IPS DF 19.7 (cell line): Measurements from ENCODE around the gene ADGRV1.

Experiments used
- DNase-seq: peaks from one replicate; pipeline ENCODE4 v3.0.0-alpha.2; 2013; ENCODE audit warnings: low read depth, low spot score

The ADGRV1 gene

DNA sequence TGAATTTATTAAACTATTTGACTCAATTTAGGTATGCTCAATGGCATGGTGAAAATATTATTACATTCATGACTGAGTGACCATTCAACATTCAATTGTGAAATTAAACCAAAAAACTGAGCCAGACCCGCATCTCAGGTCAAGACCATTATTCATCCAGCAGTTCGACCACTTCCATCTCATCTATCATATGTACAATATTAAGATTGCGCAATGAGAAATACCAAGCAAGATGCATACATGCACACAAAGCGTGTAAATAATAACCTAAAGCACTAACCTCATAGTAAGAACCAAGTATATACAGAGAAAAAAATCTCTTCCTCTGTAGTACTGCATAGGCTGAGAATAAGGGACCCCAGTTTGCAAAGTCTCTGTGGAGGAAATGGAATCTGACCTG is 310.2 kb downstream of the ADGRV1 start:
- no peak for DNase-seq

DNA sequence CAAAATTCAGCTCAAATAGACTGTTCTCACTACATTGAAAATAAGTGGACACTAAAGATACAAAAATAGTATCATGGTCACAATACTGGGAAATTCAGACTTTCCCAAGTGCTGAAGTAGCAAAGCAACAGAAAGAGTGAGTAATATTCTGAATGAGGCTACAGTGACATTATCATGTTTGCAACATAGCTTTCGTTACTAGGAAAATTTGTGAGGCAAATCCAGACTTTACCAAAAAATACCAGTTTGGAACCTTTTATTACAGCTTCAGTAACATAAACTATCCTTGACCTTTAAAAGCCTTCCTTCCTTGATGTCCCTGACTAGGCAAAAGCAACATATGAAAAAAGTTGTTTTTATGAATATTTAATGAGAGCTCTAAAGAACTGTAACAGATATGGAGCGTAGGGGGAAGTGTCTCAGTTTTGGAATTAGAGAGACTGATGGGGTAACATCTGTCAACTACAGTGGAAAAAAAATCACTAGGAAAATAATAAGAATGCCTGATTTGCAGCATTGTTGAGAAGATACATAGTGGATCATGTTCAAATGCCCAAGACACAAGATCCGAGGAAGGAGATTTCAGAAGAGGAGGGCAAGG is 312.9 kb downstream of the ADGRV1 start:
- DNase-seq, result no peak

DNA sequence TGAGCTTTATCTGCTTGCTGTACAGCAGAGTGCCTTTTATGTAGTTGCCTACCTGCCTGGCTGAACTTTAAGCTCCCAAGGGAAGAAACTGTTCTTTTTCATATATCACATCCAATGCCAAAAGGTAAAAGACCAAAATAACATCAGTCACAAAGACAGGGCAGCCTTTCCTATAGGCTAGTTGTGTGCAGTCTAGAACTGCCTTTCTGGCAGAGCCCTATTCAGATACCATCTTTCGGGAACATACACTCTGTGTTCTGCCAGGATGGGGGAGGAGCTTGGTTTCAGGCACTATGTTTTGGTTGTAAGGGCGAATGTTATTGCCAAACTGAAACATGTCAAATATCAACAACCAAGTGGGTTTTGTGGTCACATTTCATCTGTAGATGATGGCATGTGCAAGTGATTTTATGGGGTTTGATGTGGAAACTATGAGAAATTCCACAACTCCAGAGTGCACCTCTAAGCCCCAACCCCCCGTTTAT is 314.5 kb downstream of the ADGRV1 start:
- no peak for DNase-seq

DNA sequence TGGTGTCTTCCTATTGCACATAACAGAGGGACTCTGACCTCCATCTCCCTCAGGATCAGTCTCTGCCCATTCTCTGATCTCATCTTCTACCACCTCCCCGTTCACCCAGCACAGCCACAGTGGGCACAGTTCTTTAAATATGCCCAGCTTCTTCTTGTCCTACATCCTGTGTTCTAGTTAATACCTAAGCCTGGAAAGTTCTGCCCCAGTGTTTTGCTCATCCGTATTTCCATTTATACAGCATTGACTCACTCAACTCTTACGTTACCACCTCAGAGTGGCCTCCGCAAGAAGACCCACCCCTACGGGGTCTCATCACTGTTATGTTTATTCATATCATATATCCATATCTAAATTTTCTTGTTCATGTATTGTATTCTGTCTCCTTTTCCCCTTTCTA is 315.5 kb downstream of the ADGRV1 start:
- no peak for DNase-seq

DNA sequence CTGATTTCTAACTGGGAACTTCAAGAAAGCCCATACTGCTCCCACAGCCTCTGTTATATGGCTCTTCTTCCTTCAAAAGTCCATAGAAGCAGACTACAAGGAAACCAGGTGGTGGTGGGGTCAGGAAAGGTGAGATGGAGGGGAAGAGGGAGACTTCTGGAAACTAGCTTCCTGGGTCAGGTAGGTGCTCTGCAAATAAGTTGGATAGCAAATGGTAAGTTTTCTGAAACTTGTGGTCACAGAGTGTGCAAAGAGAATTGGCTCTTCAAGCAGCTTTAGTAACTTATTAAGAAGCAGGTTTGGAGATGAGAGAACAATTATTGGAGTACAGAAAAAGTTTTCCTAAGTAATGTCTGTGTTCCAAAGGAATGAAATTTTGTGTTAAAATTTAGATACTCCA is 316.9 kb downstream of the ADGRV1 start:
- DNase-seq, result no peak

DNA sequence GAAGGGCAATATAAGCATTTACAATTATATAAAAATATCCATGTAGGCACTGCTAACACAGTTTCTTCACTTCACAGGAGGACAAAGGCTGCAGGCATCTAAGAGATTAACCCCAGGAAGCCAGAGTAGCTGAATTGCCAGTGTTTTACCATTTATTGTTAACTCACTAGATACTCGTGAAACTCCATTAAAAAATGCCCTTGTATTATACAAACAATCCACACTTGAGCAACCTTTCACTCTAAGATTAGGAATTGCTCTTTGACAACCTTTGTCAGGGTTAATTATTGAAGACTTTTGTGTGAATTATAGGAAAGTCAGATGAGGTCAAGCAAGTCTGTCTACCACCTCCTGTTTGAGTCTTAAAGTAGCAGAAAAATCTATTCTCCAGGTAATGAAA is 317.8 kb downstream of the ADGRV1 start:
- DNase-seq, result no peak

DNA sequence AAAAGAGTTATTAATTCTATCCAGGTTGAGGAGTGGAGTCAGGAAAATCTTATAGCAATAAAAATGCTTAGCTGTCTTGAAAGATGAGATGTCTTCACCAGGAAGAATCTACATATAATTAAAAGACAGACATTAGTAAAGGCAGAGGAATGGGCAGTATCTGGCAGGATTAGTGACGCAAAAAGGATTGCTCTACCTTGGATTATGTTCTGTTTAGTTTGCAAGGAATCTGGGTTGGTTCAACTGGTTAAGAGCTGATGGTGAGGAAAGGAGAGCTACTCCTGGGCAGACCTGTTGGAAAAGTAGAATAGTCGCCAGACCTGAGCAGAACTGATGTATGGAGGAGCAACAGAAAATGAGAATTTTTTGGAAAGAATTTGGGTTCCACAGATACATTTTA is 318.5 kb downstream of the ADGRV1 start:
- DNase-seq, result no peak

DNA sequence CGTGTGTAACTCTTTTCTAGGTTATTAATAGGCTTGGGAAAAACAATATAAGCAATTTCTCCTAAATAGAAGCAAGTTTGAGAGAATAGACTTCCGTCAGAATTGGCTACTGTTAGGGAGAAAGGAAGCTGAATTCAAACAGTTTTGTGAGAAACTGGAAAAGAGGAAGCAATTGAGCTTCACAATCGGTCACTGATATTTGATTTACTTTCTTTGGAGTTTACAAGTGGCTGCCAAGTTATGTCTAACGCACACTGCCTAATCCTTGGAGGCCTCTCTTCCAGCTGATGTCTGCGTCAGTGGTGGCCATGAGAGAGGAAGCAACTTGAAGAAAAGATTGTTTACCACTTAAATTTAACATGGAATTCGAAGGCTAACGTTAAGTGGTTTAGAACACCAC is 319.5 kb downstream of the ADGRV1 start:
- DNase-seq, result no peak

DNA sequence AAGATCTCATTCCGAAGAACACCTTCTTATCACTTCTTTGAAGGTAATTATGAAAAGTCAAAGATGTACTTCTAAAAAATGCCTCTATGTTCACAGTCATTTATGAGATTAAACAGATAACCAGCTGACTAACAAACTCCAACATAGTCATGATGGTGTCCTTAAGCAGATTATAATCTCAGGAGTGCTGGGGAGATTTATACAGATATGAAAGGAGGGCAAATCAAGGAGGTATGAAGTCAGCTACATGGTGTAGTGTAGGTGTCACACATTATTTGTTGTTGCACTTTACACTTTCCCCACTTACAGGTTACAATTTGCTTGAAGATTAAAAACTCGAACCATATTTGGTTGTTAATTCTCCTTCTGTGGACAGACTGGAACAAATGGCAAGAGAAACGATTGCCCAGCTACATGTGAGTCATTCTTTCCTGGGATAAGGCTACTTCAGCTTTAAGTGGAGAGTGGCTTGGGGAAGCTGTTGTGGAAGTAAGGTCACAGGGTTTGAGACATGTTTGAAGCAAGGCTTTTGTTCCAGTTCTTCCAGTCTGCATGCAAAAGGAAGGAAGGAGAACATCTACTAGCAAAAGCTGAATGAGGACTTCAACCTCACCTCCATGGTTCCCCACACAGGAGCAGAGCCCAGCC is 320.1 kb downstream of the ADGRV1 start:
- DNase-seq, result no peak

DNA sequence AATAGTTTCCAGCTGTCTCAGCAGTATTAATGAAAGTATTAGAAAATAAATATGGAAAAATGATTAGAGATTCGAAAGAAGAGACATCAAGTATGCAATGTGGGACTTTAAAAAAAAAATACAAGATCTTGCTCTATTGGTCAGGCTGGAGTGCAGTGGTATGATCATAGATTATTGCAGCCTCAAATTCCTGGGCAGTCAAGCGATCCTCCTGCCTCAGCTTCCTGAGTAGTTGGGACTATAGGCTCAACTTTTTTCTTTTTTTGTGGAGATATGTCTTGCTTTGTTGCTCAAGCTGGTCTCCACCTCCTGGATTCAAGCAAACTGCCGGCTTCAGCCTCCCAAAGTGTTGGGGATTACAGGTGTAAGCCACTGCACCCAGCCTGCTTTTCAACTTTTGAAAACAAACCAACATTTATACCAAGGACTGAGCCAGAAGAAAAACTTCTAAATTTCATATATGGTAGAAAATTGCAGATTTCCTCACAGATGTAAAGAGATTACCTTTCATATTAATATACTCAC is 323.1 kb downstream of the ADGRV1 start:
- DNase-seq, result no peak

DNA sequence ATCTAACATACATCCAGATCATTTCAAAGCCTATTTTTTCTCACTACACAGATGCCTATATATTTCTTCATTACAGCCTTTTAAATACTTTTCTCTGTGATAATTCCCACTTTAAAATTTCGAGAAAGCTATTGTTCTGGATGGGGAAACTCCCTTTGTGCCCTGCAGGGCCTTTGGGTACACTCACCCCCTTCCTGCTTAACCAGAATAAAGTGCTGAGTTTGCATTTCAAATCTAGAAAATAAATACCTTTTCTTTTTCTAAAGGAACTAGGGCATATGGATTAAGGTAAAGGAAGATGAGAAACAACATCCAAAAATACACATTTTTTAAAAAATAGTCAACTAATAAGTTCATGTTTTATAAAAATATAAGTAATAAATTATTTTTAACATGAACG is 323.9 kb downstream of the ADGRV1 start:
- DNase-seq, result no peak

DNA sequence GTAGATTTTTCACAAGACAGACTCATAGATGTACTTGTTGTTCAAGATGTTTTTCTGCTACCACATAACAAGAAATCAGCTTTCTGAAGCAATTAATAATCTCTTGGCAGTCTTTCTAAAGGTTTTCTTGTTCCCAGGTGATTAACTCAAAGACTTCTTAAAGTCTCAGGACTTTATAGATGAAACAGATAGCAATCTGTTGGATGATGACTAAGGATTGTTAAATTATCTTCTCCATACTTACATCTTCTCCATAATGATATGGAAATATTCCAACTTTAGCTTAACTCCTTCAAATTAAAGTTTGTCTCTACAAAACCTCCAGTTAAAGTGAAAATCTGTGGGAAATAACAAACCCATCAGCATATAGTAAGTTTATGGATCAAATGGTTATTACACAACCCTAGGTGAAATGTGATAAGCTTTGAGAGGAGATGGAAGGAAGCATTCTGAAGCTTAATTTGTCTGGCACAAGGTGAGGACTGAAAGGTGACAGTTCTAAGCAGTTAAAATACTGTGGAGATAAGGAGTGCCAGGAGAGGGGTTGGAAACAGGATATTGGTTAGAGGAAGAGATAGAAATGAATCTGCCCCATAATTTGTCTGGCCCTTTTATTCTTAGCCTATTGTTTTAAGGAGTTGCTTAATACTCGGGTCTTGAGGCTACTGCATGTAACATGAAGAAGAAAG is 326.7 kb downstream of the ADGRV1 start:
- DNase-seq, result no peak

DNA sequence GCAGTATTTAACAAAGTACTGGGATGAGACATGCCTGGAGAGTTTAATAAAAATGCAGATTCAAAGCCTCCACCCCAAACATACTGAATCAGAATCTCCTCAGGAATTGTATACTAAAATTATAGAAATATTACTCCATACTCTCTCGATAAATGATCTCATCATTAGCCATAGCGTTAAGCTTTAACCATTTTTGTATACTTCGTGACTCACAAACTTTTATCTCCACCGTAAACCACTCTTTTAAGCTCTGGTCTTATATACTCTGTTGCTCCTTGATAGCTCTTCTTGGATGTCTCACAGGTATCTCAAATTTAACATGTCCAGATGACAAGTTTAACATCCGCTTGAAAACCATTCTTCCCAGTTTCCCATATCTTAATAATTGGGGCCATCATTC is 327.8 kb downstream of the ADGRV1 start:
- no peak for DNase-seq

DNA sequence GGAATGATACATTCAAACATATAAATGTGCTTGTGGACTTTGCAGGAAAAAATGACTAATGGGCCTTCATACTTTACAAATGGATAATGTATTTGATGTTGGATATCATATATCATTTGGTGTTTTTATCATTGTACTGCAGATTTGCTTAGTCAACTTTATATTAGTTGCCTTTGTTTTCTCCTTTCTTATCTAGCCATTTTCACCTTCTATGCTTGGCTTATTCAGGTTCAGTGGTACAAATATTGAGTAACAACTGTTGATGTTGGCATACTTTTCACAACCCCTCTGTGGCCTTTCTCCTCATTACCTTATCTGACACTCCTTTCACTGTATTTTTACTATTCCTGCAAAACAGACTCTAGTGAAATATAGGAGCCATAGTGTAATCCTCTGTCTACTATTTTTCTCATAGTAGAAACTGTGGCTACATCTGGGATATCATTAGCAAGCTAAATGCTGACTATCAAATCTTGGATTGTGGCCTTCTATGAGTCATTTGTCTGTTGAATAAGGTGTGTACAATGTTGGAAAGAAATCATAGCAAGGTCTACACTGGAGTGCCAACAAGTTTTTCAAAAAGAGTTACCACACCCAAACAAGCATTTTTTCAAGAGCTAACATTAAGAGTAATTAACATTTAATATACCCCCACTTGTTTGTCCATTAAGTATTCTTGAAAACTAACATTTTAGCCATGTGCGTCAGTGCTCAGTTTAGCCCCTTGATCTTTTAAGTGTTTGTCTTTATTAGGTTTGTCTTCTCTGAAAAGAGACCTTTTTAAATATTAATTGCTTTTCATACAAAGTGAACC is 330.1 kb downstream of the ADGRV1 start:
- DNase-seq, result no peak

DNA sequence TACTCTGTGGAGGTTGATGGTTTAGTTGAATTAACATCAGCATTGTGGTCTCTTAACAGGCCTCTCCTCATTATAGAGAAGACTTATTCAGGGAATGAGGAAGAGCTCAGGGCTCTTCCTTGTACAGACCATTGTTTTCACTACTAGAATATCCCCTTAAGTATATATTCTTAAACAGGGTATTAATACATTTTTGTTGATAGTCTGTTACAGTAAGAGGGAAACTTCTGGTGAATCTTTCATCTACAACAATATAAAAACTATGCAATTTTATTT is 330.7 kb downstream of the ADGRV1 start:
- DNase-seq, result no peak

DNA sequence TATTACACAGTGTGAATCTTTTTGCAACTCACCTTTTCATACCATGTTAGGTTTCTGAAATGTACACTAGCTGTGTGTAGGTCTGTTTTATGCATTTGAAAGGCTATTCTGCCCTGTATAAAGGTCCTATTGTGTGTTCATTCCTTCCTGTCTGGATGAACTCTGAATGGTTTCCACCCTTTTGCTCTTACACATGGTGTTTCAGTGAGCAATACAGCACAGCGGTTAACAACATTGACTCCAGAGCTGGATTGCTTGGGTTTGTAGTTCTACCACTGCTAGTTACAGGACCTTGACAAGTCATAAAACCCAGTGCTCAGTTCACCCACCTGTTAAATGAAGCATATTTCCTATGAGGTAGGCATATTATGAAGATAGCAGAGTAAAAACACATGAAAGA is 331.6 kb downstream of the ADGRV1 start:
- no peak for DNase-seq

DNA sequence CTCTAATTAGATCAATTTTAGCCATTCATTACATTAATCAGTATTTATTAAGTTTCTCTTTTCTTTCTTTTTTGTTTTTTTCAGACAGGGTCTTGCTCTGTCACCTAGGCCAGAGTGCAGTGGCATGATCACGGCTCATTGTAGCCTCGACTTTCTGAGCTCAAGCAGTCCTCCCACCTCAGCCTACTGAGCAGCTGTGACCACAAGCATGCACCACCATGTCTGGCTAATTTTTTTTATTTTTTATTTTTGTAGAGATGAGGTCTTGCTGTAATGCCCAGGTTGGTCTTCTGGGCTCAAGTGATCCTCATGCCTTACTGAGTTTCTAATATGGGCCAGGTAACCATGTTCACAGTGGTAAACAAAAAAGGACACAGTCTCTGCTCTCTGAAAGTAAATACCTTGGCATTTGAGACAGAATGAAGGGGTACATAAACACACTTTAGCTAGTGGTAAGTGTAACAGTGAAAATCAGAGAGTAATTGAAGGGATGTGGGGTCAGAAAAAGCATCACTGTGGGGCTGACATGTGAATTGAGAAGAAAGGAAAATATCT is 336.3 kb downstream of the ADGRV1 start:
- no peak for DNase-seq

DNA sequence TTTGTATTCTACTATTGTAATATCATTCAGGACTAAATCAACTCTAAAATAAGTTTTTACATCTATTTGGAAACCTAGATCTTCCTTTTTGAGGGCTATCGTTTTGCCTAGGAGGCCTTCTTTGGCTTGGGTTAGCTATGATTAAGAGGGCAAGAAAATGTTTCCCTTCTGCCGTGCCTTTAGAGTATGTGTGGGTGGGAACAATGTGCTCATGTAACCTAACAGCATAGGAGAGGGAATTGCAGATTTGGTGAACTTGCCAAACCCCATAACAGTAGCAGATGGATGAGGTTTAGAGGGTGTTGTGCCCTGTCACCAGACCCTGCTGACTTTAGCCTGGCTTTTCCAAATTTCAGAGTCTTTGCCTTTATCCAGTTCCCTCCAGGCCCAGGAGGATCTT is 339.0 kb downstream of the ADGRV1 start:
- no peak for DNase-seq

DNA sequence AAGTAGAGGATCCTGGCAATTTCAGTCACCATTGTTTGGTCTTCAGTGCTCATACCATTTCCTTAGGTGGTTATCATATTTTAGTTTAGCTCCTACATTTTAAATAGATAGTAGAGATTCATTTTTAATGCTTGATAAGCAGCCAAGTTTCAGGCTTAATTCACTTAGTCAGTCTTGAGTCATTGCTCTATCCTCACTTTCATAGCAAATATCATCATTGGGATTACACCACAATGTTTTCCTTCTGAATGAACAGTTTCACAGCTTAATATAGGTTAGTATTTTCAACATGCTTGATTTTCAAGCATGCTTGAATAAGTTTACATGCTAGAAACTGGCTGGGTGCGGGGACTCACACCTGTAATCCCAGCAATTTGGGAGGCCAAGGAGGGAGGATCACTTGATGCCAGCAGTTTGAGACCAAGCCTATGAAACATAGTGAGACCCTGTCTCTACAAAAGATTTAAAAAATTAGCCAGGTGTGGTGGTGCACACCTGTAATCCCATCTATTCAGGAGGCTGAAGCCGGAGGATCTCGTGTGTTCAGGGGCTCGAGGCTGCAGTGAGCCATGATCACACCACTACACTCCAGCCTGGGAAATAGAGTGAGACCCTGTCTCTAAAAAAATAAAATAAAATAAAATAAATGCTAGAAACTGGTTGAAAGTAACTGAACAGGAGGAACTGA is 339.9 kb downstream of the ADGRV1 start:
- no peak for DNase-seq

DNA sequence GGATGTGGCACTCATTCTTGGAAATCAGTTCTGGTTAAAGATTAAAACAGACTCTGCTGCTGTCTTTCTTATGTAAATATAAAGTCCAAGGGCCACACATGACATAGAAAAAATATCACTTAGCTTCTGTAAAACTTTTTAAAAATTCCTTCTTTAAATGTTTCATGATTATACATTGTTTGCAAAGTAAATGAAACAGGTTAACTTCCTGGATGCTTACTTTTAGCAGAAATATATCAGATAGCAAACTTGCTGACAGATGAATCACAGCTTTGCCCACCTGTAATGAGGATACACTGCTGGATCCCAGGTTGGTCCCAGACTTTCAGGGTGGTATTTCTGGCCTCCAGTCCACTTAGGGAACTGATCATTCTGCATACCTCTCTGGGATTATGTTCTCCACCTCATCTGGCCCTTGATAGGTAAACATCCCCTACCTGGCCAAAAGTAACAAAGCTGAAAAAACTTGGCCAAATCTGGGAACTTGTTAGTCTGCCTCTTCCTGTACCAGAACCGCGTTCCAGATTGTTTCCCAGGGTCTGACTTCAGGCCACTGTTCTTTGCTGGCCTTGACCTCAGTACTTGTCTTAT is 340.5 kb downstream of the ADGRV1 start:
- DNase-seq, result no peak

DNA sequence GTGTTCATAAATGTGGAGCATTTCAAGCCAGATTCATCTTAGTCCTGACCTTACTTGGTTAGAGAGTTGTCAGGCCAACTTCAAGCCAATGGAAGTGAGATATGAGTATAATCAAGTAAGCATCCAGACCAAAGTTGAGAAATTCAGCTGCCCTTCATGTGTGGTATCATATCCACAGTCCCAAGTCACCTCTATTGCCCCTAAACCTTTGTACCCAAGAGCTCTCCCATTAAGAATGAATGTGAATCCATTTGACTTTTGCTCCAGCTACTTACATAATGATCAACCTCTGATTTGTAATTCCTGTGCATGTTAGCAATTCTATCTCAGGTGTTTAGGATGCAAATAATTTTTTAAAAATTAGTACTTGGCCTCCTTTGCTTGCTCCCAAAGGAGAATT is 342.7 kb downstream of the ADGRV1 start:
- DNase-seq, result no peak
